HCEC 1CT (cell line): ENCODE data around the gene WDR19.

ENCODE experiments used
- DNase-seq: peaks from one replicate; pipeline ENCODE4 v3.0.0-alpha.2; 2017

The WDR19 gene

GRCh38 chr4:39305912-39306677 is 123.8 kb downstream of the WDR19 start:
- no peak for DNase-seq

DNA sequence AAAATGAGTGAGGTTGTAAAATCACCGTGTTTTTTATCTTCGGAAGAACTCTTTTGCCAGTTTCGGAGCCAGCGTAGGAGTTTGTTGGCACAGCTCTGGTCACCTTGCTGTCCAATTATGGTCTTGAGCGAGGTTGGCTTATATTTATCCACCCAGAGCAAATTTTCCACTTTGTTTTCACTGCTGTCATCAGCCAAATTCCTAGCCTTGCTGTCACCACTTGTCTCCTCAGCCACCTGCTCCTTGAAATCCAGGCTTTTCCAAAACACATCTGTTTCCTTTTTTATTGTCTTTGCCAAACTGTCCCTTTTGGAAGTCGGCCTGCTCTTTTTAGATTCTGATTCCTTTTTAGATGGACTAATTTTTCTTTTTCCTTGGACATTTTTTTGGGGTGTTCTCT is 126.3 kb downstream of the WDR19 start:
- no peak for DNase-seq

- no peak for DNase-seq
Observed at GRCh38 chr4:39312816-39313215, 130.5 kb downstream of the WDR19 start.

- DNase-seq, result peak; percentile 80
Observed at GRCh38 chr4:39319676-39320075, 137.3 kb downstream of the WDR19 start.

GRCh38 chr4:39320381-39321115 is 138.2 kb downstream of the WDR19 start:
- peak; percentile 9 for DNase-seq

DNA sequence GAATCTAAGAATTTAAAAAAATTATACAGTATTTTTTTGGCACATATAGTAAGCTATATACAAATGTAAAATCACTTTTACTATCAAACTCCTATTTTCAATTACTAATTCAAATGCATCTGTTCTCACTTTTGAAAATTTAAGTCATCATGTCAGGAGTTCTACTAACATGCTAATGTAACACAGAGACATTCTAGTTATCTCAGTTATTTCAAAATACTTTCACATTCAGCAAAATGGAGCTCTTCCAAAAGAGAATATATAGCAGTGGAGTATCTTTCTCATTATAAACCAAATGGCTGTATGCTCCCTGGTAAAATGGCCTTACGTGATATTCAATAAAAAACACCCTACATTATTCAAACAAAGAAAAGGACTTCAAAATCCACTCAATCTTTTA is 141.5 kb downstream of the WDR19 start:
- DNase-seq, result no peak

GRCh38 chr4:39324446-39324845 is 142.1 kb downstream of the WDR19 start:
- no peak for DNase-seq

DNA sequence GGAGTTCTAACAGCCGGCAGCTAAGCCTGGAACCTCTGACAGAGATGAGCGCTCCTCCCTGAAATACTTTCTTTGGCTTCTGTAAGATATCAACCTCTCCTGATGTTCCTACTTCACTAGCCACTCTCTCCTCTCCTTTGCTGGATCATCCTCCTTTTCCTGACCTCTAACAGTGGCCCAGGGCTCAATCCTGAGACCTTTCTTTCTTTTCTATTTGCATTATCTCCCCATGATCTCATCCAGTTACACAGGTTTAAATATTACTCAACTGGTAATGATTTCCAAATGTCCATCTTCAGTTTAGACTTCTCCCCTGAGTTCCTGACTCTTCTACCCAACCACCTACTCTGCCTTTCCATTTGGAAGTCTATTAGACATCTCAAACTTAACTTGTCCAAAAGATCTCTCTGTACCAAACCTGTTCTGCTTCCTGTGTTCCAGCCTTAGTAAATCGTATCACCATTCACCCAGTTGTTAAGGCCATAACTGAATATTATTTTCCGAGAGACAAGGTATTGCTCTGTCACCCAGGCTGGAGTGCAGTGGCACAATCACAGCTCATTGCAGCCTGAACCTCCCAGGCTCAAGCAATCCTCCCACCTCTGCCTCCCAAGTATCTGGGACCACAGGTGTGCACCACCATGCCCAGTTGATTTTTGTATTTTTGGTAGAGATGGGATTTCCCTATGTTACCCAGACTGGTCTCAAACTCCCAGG is 142.7 kb downstream of the WDR19 start:
- DNase-seq, result no peak

DNA sequence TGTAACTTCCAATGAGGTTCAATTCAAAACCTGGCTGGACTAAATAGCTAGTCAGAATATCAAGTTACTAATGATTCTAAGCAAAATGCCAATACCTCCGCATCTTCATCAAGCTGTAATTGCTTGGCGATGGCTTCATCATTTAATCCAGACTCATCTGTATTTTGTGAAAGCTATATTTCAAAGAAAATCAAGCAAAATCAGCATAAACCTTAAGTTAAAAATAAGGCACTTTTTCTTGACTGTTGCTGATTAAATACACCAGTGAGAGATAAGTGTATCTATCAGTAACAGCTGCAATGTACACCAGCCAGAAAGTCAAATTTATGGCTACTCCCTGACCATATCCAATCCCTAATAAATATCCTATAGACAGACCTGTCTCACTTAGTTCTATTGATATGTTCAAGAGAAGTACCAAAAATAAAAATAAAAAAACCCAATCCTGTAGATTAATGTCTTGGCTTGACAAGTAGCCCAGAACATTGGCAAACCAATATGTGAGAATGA is 144.2 kb downstream of the WDR19 start:
- DNase-seq, result no peak

DNA sequence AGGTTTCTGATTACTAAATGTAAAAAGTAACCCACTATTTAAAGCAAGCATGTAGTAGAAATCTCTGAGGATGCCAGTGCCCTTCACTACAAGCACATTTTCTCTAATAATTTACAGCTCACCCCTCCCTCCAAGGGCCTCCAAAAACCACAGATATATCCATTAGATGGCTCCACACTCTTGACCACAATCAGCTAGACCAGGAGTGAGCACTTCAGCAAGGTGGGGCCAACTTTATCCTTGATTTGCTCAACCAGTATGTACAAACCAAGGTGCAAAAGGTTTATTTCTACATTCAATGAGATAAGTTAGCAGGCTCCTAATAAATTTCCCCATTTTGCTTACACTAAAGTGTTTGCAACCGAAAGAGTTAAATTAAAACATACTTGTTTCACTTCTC is 148.0 kb downstream of the WDR19 start:
- no peak for DNase-seq

DNA sequence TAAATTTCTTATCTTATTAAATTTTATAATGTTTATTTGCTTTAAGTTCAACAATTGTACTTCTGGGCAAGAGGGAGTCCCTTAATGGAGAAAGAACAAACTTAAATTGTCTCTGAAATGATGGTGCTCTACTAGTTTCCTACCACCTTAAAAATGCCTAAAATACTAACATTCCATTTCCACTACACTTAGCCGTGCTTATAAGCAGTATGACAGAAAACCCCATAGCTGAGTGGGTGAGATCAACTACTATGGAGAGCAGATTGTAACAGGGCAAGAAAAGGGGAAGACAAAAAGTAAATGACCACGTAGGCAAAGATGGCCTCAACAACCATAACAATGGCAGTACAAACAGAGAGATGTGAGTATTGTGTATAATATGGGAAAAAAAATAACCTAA is 148.9 kb downstream of the WDR19 start:
- DNase-seq, result no peak
